PC-3 (cell line): Measurements from ENCODE around the gene TNKS1BP1. TPM values are rescaled to one million over a fixed set of nuclear protein-coding genes. Genes with fewer than 3 reads are reported as not detected.

Source experiments
- ATAC-seq: fragments of 200-7000 bp; cut with Tn5 transposase; 2 replicates; pipeline ENCODE4 v1.9.1; 2020; ENCODE audit warnings: mild to moderate bottlenecking, moderate library complexity
- BruUV-seq: library from RNA; stranded (reverse); fragments of 400-500 nt; replicated peaks from 2 replicates; lab custom pipeline; 2021; lab: Mats Ljungman, UMichigan
- CTCF ChIA-PET: fragments of 300-600 bp; sonication (Branson Sonifier 250); formaldehyde crosslinking; loops from one replicate; lab custom pipeline; 2022; ENCODE audit warnings: antibody characterized with exemption; lab: Charles Lee
- POLR2A ChIA-PET: fragments of 300-600 bp; sonication (Branson Sonifier 250); formaldehyde crosslinking; loops from one replicate; lab custom pipeline; 2022; ENCODE audit warnings: antibody characterized with exemption; ENCODE audit not compliant: unreplicated experiment; lab: Charles Lee
- DNase-seq: peaks from one replicate; pipeline ENCODE4 v3.0.0-alpha.2; 2015
- H2AFZ ChIP-seq: fragments of 300-600 bp; sonication (generic); 2 replicates; pipeline ENCODE4 v1.6.0; 2016; ENCODE audit warnings: antibody characterized with exemption, low read length
- H3F3A ChIP-seq: fragments of 300-600 bp; sonication (generic); one replicate; pipeline ENCODE4 v1.6.0; 2017; ENCODE audit warnings: antibody characterized with exemption, low read length, control low read depth, mild to moderate bottlenecking; ENCODE audit not compliant: unreplicated experiment
- H3K27ac ChIP-seq: fragments of 300-600 bp; sonication (generic); 2 replicates; pipeline ENCODE4 v1.5.1; 2016; ENCODE audit warnings: mild to moderate bottlenecking, low read length
- H3K27me3 ChIP-seq: fragments of 300-600 bp; sonication (generic); 2 replicates; pipeline ENCODE4 v1.6.1; 2016; ENCODE audit warnings: low read length, mixed read lengths
- H3K36me3 ChIP-seq: fragments of 300-600 bp; sonication (generic); 2 replicates; pipeline ENCODE4 v1.6.1; 2016; ENCODE audit warnings: low read depth, mixed run types, low read length, mixed read lengths
- H3K4me1 ChIP-seq: fragments of 300-600 bp; sonication (generic); 2 replicates; pipeline ENCODE4 v1.5.1; 2016; ENCODE audit warnings: low read length; ENCODE audit not compliant: insufficient read depth
- H3K4me2 ChIP-seq: fragments of 300-600 bp; sonication (generic); 2 replicates; pipeline ENCODE4 v1.6.0; 2016; ENCODE audit warnings: low read length
- H3K4me3 ChIP-seq: fragments of 300-600 bp; sonication (generic); 2 replicates; pipeline ENCODE4 v1.5.1; 2016; ENCODE audit warnings: mild to moderate bottlenecking, low read length, mixed read lengths
- H3K79me2 ChIP-seq: fragments of 300-600 bp; sonication (generic); 2 replicates; pipeline ENCODE4 v1.6.1; 2017; ENCODE audit warnings: low read length, mixed read lengths
- H3K9ac ChIP-seq: fragments of 300-600 bp; sonication (generic); 2 replicates; pipeline ENCODE4 v1.6.0; 2016; ENCODE audit warnings: mild to moderate bottlenecking, low read length
- H3K9me2 ChIP-seq: fragments of 300-600 bp; sonication (generic); replicated peaks from 2 replicates; pipeline ENCODE4 v1.6.1; 2016; ENCODE audit warnings: mixed run types, low read length, mixed read lengths
- H3K9me3 ChIP-seq: fragments of 300-600 bp; sonication (generic); 2 replicates; pipeline ENCODE4 v1.6.1; 2016; ENCODE audit warnings: low read length, mixed read lengths
- H4K20me1 ChIP-seq: fragments of 300-600 bp; sonication (generic); 2 replicates; pipeline ENCODE4 v1.6.1; 2016; ENCODE audit warnings: low read length, mixed read lengths
- CTCF ChIP-seq: fragments of 300-600 bp; sonication (generic); conservative IDR thresholded peaks from 2 replicates; pipeline ENCODE4 v1.5.1; 2017; ENCODE audit warnings: antibody characterized with exemption, low read depth, mild to moderate bottlenecking, low read length
- EZH2 ChIP-seq: fragments of 300-600 bp; sonication (generic); IDR thresholded peaks from one replicate; pipeline ENCODE4 v1.6.1; 2017; ENCODE audit warnings: antibody characterized with exemption, mild to moderate bottlenecking, low read length; ENCODE audit not compliant: unreplicated experiment
- EZH2phosphoT487 ChIP-seq: fragments of 300-600 bp; sonication (generic); IDR thresholded peaks from 2 replicates; pipeline ENCODE4 v1.6.1; 2018; ENCODE audit warnings: mild to moderate bottlenecking, antibody characterized with exemption, low read length, borderline replicate concordance
- intact Hi-C: fragments of 100-400 bp; cut with micrococcal nuclease; formaldehyde crosslinking; loops from 2 replicates; pipeline ENCODE4 v1.9.0; 2023
- total RNA-seq: library from RNA; depleted of rRNA; stranded (reverse); fragments of >200 nt; gene quantifications from 2 replicates; pipeline ENCODE4 v1.2.3, GENCODE V29; 2014

Gene TNKS1BP1
- total RNA-seq, 1 experiment from 2014 or later, result 89.6 TPM

DNA sequence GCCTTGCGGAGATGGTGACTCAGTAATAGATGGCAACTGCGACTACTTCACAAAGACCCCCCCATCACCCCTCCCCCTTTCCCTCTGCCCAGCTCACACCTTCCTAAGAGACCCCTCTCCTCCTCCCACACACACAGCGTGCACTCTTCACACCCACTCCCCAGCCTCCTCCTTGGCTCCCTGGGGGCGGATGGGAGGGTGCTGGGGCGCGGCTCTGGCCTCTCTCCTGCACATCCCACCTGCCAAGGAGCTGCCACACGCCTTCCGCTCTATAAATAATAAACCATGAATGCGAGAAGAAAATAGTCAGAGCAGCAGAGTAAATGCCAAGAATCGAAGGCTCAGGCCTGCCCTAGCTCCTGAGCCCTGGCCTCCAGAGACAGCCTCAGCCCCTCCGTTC, 17.9 kb upstream of the TNKS1BP1 start:
- H3K4me1 ChIP-seq, result no peaks in the 10 kb centered on the region
- H3K9me3 ChIP-seq, result no peaks in the 10 kb centered on the region
- intact Hi-C loops, result loop anchor here (10.0 kb wide), 1 partner anchor 142 kb away; no protein-coding TSS in a partner anchor
- no peak overlapping the region for H3K4me3 ChIP-seq
- no peaks in the 10 kb centered on the region for H3K9me2 ChIP-seq
- no peak for DNase-seq
- no peaks in the 10 kb centered on the region for H3F3A ChIP-seq
- no peaks in the 10 kb centered on the region for H3K36me3 ChIP-seq
- H3K9ac ChIP-seq, result no peak overlapping the region
- H3K79me2 ChIP-seq, result no peaks in the 10 kb centered on the region
- no peak for ATAC-seq
- H3K27ac ChIP-seq, result no peak overlapping the region
- no TSS peak for BruUV-seq
- H2AFZ ChIP-seq, result no peak overlapping the region
- POLR2A ChIA-PET, result no interaction called here
- no peaks in the 10 kb centered on the region for H3K27me3 ChIP-seq
- TF ChIP-seq CTCF, result no peak
- no peak for TF ChIP-seq EZH2phosphoT487
- no peak for TF ChIP-seq EZH2
- no peak overlapping the region for H3K4me2 ChIP-seq
- H4K20me1 ChIP-seq, result no peaks in the 10 kb centered on the region
- CTCF ChIA-PET, result no interaction called here

GRCh38 chr11:57341250-57341808, 16.6 kb upstream of the TNKS1BP1 start:
- no peaks in the 10 kb centered on the region for H3K9me2 ChIP-seq
- DNase-seq, result no peak
- ATAC-seq, result no peak
- no peaks in the 10 kb centered on the region for H3F3A ChIP-seq
- POLR2A ChIA-PET, result no interaction called here
- BruUV-seq, result no TSS peak
- no peaks in the 10 kb centered on the region for H3K27me3 ChIP-seq
- H3K4me2 ChIP-seq, result no peak overlapping the region
- peaks cover 3% of the 10 kb centered on the region for H3K79me2 ChIP-seq
- TF ChIP-seq EZH2phosphoT487, result no peak
- TF ChIP-seq EZH2, result no peak
- TF ChIP-seq CTCF, result no peak
- H3K36me3 ChIP-seq, result no peaks in the 10 kb centered on the region
- CTCF ChIA-PET, result no interaction called here
- H3K9me3 ChIP-seq, result no peaks in the 10 kb centered on the region
- no peak overlapping the region for H3K27ac ChIP-seq
- peaks cover 3% of the 10 kb centered on the region for H3K4me1 ChIP-seq
- no peak overlapping the region for H3K9ac ChIP-seq
- no peak overlapping the region for H2AFZ ChIP-seq
- H4K20me1 ChIP-seq, result no peaks in the 10 kb centered on the region
- intact Hi-C loops, result loop anchor here (10.0 kb wide), 1 partner anchor 143 kb away; no protein-coding TSS in a partner anchor
- H3K4me3 ChIP-seq, result no peak overlapping the region

- DNase-seq (peak; percentile 35), ATAC-seq (no peak)
- H3K9ac ChIP-seq, result no peak overlapping the region
- no peaks in the 10 kb centered on the region for H3F3A ChIP-seq
- peaks cover 8% of the 10 kb centered on the region for H3K4me1 ChIP-seq
- POLR2A ChIA-PET, result no interaction called here
- H3K27ac ChIP-seq, result no peak overlapping the region
- H4K20me1 ChIP-seq, result no peaks in the 10 kb centered on the region
- no peaks in the 10 kb centered on the region for H3K27me3 ChIP-seq
- intact Hi-C loops, result loop anchor here (10.0 kb wide), 1 partner anchor 145 kb away; no protein-coding TSS in a partner anchor
- no TSS peak for BruUV-seq
- CTCF ChIA-PET, result no interaction called here
- no peaks in the 10 kb centered on the region for H3K9me3 ChIP-seq
- no peak overlapping the region for H3K4me3 ChIP-seq
- H2AFZ ChIP-seq, result no peak overlapping the region
- H3K4me2 ChIP-seq, result no peak overlapping the region
- peaks cover 14% of the 10 kb centered on the region for H3K79me2 ChIP-seq
- no peaks in the 10 kb centered on the region for H3K9me2 ChIP-seq
- H3K36me3 ChIP-seq, result no peaks in the 10 kb centered on the region
- TF ChIP-seq EZH2phosphoT487 (no peak), CTCF (peak; percentile 57), EZH2 (no peak)
Measured at GRCh38 chr11:57340039-57340615, 15.4 kb upstream of the TNKS1BP1 start.
